ENCODE data around the gene NAT8L.

Gene NAT8L

DNA sequence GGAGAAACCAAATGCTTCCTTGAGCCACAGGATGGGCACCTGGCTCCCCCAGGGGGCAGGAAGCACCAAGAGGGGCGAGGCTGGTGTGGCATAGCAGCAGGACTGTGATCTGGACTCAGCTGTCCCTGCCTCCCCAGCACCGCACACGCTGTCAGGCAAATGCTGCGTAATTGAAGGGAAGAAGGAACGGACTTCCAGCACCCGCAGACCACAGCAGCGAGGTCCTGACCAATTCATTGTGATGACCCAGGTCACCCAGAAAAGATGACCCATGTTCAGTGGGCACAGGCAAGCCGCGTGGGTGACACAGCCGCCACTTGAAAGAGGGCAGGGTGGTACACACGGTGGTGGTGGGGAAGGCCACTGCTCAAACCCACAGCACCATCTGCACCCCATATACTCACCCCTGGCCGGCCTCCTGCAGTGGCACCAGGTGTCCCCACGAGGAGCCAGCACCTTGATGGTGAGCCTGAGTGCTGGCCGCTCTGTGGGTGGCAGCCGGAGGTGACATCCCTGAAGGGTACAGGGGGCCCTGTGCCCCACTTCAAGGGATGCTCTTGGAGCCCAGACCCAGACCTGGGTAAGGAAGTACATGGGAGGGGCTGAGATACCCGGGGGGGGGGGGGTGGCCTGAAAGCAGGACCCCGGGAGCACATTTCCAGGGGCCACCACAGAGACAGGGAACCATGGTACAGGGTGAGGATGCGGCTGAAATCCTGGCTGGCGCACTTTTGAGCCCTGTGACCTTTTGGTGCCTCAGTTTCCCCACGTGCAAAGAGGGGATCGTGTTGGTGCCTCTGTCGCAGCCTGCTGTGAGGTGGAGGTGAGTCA is 11.5 kb downstream of the NAT8L start:
- DNase-seq (ENCODE audit: low read depth), result no peak
- no peak overlapping the region for H3K4me3 ChIP-seq (ENCODE audit: low read depth, low read length)
- TF ChIP-seq, protein P1, sequence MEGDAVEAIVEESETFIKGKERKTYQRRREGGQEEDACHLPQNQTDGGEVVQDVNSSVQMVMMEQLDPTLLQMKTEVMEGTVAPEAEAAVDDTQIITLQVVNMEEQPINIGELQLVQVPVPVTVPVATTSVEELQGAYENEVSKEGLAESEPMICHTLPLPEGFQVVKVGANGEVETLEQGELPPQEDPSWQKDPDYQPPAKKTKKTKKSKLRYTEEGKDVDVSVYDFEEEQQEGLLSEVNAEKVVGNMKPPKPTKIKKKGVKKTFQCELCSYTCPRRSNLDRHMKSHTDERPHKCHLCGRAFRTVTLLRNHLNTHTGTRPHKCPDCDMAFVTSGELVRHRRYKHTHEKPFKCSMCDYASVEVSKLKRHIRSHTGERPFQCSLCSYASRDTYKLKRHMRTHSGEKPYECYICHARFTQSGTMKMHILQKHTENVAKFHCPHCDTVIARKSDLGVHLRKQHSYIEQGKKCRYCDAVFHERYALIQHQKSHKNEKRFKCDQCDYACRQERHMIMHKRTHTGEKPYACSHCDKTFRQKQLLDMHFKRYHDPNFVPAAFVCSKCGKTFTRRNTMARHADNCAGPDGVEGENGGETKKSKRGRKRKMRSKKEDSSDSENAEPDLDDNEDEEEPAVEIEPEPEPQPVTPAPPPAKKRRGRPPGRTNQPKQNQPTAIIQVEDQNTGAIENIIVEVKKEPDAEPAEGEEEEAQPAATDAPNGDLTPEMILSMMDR (IDR thresholded peaks at IDR 0.05; ENCODE audit: low read depth, low read length, missing control alignments), result no peak

DNA sequence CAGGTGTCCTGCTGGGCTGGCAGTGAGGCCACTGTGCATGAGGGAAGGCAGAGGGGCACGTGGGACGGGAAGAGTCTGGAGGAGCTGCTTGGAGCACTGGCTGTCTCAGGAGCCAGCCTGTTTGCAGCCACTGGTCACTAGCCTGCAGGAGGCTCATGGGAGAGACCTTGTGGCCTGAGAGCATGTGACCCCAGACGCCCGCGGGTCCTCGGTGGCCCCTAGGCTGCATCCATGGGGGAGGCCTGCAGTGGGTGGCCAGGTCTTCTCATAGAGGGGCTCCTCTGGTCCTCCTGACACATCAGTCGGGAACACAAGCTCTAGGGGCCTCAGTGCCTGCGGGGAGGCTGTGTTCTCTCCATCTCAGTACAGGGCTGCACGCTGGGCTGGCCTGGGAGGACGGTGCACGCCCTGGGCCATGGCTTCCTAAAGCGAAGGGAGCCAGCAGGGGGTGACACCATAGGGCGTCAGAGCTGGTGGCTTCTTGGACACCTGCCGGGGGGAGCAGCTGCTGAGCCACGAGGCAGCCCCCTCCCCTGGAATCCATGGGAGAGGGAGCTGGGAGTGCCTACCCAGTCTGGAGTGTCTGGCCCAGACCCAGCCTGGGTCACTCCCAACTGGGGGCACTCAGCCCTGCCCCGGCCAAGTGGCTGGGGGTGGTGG is 12.3 kb downstream of the NAT8L start:
- DNase-seq (ENCODE audit: low read depth), result no peak
- TF ChIP-seq, protein P1 (IDR thresholded peaks at IDR 0.05; ENCODE audit: low read depth, low read length, missing control alignments), result no peak
- no peak overlapping the region for H3K4me3 ChIP-seq (ENCODE audit: low read depth, low read length)

DNA sequence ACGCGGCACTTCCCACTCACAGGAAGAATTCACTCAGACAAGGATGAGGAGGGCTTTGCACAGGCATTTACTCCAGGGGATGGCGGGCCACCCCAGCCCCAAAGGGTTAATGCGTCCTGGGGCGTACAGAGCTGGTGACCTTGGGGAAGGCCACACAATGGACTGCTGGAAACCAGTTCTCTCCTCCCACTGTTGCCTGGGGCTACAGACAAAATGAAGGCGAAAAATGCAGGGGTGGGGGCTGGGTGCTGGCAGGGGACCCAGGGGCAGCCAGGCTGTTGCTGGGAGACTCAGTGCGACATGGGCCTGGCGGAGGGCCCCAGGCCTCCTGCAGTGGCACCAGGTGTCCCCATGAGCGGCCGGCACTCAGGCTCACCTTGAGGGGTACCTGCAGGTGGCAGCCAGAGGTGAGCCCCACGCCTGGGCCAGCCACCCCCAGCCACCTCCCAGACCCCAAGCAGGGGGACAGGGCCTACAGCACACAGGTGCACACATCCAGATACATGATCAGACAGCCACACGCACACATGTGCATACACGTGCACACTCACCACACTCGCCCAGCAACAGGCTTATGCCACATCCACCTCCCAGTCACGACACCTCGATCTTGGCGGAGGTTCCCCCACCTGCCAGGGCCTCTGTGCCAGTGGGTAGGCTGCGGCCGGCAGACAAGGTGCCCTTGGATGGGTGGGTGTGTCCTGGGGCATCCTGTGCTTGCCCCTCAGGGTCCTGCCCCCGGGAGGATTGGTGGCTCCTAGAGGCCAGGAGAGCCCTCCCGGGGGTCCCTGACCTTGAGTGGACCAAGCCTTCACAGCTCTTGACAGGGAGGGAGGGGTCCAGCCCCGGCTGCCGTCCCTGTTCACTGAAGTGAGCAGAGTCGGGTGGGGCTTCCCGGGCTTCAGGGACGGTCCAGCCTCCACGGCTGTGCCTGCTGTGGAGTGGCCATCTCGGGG is 13.1 kb downstream of the NAT8L start:
- no peak overlapping the region for H3K4me3 ChIP-seq (ENCODE audit: low read depth, low read length)
- TF ChIP-seq, protein P1 (IDR thresholded peaks at IDR 0.05; ENCODE audit: low read depth, low read length, missing control alignments), result no peak
- DNase-seq (ENCODE audit: low read depth), result no peak

DNA sequence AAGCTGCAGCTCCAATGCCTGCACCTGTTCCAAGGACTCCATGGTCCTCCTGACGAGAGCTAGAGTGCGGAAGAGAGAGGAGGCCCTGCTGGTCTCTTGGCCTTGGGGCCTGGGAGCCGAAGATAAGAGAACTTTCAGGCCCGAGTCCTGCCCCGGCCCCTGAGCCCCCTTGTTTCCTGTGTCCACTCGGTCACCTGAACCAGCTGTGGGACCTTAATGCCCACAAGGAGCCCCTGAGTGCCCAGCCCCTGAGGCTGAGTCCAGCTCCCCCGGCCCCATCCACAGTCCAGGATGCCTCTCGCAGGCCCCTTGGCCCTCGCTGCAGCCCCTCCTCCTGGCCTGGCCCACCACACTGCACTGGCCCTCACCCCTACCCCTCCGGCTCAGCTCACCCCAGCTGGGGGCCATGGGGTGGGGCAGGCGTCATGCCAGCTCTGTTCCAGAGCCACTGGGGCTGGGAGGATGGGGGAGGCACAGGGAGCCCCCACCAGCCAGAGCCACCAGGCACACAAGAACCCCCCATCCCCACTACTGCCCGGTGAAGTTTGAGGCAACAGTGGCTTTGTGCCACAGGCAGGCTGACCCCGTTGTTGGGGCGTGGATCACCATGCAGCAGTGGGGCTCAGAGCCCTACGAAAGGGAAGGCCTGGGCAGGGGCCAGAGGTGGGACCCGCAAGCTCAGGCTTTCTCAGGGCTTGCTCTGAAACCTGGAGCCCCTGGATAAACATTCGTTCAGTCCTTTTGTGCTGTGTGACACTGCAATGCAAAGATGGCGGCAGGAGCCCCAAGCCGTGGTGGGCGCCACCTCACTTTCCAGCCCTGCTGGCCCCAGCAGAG is 14.1 kb downstream of the NAT8L start:
- TF ChIP-seq, protein P1 (IDR thresholded peaks at IDR 0.05; ENCODE audit: low read depth, low read length, missing control alignments), result no peak
- H3K4me3 ChIP-seq (ENCODE audit: low read depth, low read length), result no peak overlapping the region
- no peak for DNase-seq (ENCODE audit: low read depth)

DNA sequence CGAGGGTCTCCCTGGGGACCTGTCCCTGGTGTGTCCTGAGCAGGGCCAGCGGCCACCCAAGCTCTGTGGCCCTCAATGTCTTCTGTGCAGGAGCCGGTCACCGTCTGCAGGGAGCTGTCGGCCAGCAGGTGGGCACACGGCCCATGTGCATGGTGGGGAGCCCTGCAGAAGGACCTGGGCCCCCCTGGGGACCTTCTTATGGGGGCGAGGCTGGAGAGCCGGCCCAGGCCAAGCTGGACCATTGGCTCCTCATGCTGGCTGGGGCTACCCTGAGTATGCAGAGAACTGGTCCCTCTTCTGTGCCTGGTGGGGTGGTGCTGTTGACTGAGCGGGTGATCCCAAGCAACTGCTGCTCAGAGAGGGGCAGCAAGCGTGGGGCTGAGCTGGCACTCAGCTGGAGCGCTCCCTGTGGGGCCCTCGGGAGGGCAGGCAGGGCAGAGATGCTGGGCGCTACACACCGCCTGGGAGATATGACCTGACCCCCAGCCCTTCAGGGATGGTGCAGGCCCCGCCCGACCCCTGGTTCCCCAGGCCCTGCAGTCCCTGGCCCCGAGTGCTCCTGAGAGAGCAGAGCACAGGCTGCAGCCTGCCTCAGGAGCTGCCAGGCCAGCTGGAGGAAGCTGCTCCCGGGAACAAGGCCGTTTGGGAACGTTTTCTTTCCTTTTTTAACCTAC is 14.8 kb downstream of the NAT8L start:
- no peak overlapping the region for H3K4me3 ChIP-seq (ENCODE audit: low read depth, low read length)
- TF ChIP-seq, protein P1 (IDR thresholded peaks at IDR 0.05; ENCODE audit: low read depth, low read length, missing control alignments), result no peak
- no peak for DNase-seq (ENCODE audit: low read depth)
